Measurements from ENCODE around the gene PTPN11.

PTPN11 gene

DNA sequence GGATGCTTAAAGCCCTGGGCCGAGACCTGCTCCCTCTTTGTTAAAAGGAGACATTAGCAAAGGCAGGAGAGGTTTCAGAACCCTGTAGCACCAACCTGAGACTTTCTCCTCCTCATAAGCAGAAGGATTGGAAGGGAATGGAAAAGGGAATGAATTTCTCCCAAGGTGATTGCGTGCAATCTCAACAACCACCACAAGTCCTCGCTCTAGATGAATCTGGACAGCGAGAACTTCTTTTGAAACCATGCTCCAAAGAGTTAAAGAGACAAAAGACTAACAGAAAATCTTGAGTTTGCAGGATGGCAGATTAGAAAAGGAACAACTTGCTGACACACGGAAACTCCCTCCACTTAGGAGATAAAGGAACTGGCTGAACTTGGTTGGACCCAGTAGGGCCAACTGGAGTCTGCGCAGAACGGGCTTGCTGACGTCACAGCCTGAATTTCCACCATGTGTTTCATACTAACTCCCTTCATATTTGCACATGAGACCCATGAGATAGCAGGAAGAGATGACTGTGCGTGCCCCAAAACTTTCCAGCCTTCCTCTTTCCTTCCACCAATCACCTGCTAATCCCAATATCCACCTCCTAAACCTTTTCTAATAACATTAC, 137.0 kb downstream of the PTPN11 start:
- no peak for DNase-seq

DNA sequence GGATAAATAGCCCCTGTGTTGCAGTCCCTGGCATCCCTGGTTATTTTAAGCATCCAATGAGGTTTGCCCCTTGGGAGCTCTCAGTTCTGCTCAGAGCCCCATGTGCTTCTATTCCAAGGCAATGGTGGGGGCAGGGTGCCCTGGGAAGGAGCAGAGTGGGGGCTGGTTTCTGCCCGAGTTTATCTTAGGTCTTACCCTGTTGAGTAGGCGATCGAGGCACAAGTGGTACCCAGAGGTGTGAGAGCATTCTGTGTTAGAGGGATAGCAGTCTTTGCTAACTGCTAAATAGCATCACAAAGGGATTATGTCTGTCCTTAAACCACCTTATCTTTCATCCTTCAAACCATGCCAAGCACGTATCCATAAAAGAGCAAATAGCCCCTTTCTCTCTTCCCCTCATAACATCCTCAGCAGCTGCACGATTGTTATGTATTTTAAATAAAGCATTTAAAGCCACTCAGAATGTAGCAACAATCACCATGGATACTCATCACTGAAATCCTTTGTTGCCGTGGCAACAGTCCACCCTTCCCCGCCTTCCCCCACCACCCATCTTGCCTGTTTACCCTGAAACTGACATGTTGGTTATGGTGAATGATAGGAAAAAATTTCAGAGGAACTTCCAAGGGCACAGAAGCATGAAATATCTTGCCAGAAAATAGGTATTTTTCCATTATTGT, 139.3 kb downstream of the PTPN11 start:
- DNase-seq = no peak
